ENCODE data around the gene RIPK3.
A peak's percentile ranks its signal among the peaks of the same experiment; 100 is the strongest.

RIPK3 gene

DNA sequence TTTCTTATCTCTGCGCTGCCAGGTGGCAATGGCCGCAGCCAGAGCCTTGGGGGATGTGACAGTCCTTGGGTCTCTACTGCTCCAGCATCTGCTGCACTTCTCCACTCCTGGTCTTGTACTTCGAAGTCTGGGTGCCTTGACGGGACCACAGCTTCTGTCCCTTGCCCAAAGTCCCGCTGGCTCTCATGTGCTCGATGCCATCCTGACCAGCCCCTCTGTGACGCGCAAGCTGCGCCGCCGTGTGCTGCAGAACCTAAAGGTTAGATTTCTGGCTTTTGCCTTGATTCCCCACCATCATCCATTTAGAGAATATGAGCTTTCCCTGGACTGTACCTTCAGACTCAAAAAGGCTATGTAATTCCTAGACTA, 35.8 kb downstream of the RIPK3 start:
- DNase-seq (ENCODE audit: low read depth in 2 of 2), result no peak

DNA sequence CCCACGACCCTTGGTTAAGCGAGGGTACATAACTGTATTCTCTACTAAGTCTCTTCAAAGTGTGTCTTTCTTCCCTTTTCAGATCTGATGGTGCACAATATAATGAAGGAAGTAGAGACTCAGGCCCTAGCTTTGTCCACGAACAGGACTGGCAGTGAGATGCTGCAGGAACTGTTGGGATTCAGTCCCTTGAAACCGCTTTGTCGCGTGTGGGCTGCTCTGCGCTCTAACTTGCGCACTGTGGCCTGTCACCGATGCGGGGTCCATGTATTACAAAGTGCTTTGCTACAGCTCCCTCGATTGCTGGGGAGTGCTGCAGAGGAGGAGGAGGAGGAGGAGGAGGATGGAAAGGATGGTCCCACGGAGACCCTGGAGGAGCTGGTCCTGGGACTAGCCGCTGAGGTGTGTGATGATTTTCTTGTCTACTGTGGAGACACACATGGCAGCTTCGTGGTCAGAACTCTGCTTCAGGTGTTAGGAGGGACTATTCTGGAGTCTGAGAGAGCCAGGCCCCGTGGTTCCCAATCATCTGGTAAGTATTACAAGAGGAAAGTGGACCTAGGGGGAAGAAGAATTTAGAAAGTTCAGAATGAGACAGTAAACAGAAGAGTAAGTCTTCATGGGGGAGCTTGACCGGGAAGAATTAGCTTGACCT, 39.3 kb downstream of the RIPK3 start:
- no peak for DNase-seq (ENCODE audit: low read depth in 2 of 2)

DNA sequence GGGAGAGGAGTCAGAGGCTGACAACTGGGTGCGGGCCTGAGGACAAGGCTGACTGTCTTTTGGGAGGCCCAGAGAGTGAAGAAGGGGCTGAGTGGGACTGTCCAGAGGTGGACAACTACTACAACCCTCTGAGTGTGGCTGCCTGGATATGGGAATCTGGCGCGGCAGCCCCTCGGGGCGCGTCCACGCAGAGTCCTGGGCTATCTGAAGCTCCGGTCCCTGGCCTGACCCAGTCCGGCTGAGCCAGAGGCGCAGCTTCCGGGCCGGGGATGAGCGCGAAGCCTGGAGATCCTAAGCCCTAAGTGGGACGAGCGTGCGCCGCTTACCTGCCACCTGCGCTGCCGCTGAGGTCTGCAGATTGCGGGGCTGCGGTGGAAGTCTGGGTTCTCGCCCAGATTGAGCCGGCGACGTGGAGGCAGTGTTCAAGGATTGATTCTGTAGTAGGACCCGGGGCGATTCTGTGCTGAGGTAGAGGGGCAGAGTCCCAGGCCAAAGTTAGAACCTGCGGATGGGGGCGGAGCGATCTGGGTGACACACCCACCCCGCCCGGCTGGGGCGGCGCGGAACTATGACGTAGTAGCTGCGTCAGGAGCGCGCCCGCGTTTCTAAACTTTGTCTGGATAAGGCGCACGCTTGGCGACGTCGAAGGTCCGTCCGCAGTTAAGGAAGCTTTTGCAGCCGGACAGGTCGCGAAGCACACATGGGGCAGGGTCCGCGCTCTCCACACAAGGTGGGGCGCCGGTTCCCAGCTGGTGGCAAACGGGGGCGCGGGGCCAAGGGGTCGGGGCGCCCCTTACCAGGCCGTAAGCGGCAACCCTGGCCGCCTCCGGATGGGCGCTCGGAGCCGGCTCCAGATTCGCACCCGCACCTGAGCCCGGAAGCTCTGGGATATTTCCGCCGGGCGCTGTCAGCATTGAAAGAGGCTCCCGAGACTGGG, 40.3 kb downstream of the RIPK3 start, which contains the start of the genes DHRS1 and NOP9:
DHRS1 (minus strand) TSS at position 526 of the 937 bp plus-strand sequence. CDS start 674 bp downstream, outside the sequence.
NOP9 (plus strand) TSS at position 596 of the 937 bp plus-strand sequence; CDS start at position 701, 105 bp downstream.
- DNase-seq (ENCODE audit: low read depth in 2 of 2), result peak; percentile 83 to 88

DNA sequence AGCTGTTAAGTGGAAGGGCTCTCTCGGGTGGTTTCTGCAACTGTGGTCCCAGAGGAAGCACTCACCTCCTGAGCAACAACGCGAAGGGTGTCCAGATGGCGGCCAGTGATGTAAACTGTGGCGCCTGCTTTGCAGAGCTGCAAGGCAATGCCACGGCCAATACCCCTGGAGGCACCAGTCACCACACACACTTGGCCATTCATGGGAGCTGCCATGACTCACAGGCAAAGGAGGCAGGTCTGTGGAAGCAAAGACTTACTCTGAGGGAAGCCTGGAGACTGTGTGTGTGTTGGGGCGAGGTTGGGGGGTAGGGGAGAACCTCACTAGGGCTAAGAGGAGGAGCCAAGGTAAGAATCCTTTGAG, 40.9 kb downstream of the RIPK3 start:
- no peak for DNase-seq (ENCODE audit: low read depth in 2 of 2)

DNA sequence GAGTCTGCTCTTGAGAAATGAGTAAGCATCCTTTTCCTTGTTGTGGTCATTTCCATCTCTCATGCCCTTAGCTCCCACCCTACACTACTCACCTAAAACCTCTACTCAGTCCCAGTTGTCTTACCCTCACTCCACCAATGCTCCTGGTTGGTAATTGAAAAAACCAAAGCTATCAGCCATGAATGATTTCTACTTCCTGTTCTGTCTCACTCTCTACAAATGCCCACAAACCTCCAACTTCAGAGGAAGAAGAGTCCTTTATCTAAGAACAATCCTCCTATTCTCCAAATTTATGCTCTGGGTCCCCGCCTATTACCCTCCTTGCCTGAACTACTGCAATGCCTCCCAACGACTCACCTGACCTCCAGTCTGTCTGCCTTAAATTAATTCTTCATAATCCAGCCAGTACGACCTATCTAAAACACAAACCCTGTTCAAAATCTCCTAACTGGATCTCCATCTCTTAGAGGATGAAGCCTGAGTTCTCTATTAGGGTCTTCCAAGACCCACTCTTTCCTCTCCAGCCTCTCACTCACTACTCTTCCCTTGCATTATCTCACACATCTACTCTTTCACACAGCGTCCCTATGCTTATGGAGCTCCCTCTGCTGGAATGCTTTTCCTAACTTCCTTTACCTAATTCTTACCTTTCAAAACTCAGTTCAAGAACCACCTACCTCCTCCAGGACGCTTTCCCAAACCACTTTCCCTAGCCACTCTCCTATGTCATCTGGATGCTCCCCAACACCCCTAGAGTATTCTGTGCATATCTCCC, 42.4 kb downstream of the RIPK3 start:
- DNase-seq (ENCODE audit: low read depth in 2 of 2), result no peak

DNA sequence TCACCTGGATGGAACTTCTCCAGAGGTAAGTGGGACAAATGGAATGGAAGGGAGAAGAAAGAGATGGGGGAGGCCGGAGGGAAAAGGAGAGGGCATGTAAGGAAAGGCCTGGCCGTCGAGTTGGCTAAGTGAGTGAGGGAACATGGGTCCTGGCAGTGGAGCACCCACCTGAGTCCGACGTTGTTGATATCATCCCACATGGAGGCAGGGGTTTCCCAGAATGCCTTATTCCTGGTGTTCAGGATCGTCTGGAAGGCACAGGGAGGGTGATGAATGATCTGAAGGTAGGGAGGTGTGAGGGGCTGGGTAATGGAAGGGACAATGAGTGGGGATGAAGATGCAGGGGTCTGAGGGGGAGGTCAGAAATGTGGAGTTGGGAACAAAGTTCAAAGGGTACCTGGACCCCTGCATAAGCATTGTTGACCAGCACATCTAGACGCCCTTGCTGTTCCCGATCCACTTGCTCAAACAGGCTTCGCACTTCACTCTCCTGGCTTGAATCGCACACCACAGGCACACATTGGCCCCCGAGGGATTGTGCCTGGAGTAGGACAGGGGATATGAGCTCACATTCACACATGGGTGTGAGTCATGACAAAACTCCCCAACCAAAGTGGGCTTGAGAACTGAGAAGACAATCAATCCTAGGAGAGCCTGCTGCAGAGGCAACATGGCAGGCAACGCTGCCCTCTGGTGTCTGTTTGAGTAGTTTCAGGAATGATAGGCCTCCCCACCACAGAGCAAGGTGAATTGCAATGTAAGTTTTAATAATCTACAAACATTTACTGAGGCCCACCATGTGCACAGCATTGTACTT, 43.2 kb downstream of the RIPK3 start:
- DNase-seq (ENCODE audit: low read depth in 2 of 2), result peak; percentile 61 to 68

DNA sequence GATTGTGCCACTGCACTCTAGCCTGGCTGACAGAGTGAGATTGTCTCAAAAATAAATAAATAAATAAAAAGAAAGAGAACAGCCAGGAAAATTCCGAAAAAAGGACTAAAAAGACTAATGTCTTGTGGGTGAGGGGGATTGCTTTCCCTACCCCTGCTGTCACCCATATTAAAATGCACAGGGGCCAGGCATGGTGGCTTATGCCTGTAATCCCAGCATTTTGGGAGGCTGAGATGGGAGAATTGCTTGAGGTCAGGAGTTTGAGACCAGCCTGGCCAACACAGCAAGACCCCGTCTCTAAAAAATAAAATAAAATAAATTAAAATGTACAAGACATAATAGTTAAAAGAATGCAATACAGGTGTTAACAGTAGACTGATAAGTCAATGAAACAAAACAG, 46.3 kb downstream of the RIPK3 start:
- DNase-seq (ENCODE audit: low read depth in 2 of 2), result no peak

DNA sequence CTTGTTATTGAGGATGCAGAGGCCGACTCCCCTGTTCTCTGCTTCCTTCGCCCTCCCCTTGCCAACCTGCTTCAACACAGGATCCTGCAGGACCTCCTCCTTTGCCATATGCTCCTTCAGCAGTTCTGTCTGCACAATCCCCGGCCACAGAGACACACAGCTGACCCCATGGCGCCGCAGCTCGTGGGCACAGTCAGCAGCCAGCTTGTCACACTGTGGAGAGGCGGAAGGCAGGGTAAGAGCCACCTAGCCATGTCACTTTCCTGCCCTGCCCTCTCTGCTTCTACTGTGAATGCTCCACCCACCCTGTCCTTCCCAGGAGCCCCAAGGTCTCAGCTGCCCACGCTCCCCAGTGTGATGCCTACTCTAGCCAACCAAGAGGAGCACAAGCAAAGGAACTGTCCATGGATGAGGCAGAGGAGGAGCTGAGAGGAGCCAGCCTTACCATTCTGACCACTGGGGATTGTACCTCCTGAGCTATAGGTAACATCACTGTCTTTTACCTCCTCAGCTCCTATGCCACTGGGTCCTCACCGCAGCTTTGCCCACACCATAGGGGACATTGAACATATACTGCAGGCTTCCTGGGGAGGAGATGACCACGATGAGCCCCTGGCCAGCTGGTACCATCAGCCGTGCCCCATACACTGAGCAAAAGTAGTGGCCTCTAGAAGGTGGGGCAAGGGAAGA, 47.5 kb downstream of the RIPK3 start:
- no peak for DNase-seq (ENCODE audit: low read depth in 2 of 2)

DNA sequence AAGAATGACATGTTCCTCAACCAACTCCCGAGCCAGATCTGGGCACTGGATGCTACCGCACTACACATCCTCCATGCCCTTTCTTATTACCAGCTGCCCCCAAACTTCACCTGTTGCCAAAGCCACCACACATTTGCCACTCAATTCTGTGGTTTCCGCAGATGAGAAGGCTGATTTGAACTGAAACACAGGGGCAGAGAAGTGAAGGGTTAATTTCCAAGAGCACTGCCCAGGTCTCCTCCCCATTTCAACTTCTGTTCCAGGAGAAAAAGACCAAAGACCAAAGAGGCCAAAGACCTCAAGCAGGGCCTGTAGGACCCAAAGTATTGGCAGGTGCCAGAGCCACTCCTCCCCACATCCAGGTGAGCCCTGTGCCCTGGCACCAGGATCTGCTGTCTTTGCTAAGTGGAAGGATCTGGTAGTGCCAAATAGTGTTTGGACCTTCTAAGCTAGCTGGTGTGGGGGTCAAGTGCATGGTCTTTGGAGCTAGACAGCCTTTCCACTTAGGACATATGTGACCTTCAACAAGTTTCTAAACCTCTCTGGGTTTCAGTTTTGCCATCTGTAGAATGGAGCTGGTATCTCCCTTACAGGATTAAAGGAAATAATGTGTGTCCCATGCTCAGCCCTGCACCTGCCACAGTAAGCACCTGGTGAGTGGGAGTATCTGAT, 48.2 kb downstream of the RIPK3 start:
- no peak for DNase-seq (ENCODE audit: low read depth in 2 of 2)

DNA sequence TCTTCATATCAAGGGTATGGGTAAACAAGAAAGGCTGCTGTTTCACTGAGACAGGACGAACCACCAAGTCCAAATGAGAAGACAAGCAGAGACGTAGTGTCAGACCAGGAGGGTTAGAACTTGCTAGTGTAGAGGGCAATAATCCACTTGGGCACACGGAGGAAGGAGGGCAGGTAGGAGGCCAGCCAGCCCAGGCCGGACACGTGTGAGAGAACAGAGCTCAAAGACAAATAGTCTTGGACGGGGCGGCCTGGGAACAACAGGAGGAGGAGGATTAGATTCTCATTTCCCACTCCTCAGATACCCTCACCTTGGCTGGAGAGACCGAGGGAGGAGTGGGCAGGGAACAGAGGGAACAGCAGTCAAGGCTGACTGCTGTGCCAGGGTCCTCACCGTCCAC, 49.0 kb downstream of the RIPK3 start:
- no peak for DNase-seq (ENCODE audit: low read depth in 2 of 2)

DNA sequence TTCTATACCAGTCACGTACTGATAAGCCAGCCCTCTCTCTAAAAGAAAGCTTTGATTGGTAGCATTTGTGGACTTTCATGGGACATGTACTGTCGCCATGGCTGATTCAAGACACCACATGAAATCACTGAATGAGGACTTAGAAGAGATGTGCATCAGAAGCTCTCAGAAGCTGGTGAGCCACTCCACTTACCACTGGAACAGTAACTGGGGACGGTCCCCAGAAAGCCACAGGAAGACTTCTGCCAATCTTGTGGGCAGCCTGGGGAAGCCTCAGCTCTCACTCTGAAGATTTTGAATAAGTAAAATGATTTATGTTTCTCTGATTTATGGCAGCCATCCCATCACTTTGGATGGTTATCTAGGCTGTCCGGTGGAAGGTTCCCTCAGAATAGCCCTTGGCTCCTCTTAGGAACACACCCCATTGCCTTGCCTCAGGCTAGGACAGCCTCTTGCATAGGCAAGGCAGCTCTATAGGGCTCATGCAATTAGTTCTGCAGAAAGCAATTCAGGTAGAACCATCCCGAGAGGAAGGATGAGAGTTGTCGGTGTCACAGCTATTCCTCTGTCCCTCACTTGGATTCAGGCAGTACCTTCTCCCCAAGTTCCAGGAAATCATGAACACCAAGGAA, 50.0 kb downstream of the RIPK3 start:
- peak; percentile 69 to 73 for DNase-seq (ENCODE audit: low read depth in 2 of 2)

DNA sequence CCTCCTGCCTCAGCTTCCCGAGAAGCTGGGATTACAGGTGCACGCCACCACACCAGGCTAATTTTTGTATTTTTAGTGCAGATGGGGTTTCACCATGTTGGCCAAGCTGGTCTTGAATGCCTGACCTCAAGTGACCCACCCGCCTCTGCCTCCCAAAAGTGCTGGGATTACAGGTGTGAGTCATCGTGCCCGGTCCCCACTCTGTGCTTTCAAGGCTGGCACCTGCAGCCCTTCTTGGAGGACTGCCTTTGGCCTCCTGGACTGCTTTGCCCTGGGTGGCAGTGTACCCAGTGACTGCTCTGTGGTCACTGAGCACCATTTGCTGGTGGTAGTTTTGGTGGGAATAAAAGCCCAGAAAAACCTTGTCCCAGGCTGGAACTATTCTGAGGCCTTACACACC, 52.8 kb downstream of the RIPK3 start:
- DNase-seq (ENCODE audit: low read depth in 2 of 2), result no peak

All from stimulated activated CD4-positive, alpha-beta T cell treated with anti-CD3 and anti-CD28 coated beads, Interleukin-15, amount 100 ng/mL, for 48 hours (primary cell).